Ectodermal cell (in vitro differentiated cells): ENCODE measurements around the gene HEMGN.
A peak's percentile ranks its signal among the peaks of the same experiment; 100 is the strongest.

ENCODE experiments used
- H3K27ac ChIP-seq: 2 replicates; pipeline ENCODE4 v1.7.0; 2013; ENCODE audit warnings: mild to moderate bottlenecking, low read depth, low read length; ENCODE audit not compliant: insufficient read depth, poor library complexity, severe bottlenecking
- H3K27me3 ChIP-seq: 2 replicates; pipeline ENCODE4 v1.7.0; 2013; ENCODE audit warnings: mild to moderate bottlenecking, low read length; ENCODE audit not compliant: insufficient read depth, control insufficient read depth, poor library complexity, severe bottlenecking
- H3K36me3 ChIP-seq: one replicate; pipeline ENCODE4 v1.7.0; 2013; ENCODE audit warnings: low read length; ENCODE audit not compliant: control insufficient read depth, insufficient read depth
- H3K4me1 ChIP-seq: one replicate; pipeline ENCODE4 v1.7.0; 2013; ENCODE audit warnings: low read length; ENCODE audit not compliant: control insufficient read depth, insufficient read depth
- H3K4me3 ChIP-seq: 2 replicates; pipeline ENCODE4 v1.7.0; 2013; ENCODE audit warnings: low read depth, low read length, control low read depth; ENCODE audit not compliant: insufficient read depth
- H3K9me3 ChIP-seq: 2 replicates; pipeline ENCODE4 v1.7.0; 2013; ENCODE audit warnings: mild to moderate bottlenecking, low read length, moderate library complexity; ENCODE audit not compliant: control insufficient read depth
- WGBS, 2 experiments: methylation state at CpG; one replicate each; pipeline ENCODE4 v1.1.7; 2013; ENCODE audit warnings: missing lambda C conversion rate in 2 of 2; 5-methylcytosine and 5-hydroxymethylcytosine counted together

The HEMGN gene

DNA sequence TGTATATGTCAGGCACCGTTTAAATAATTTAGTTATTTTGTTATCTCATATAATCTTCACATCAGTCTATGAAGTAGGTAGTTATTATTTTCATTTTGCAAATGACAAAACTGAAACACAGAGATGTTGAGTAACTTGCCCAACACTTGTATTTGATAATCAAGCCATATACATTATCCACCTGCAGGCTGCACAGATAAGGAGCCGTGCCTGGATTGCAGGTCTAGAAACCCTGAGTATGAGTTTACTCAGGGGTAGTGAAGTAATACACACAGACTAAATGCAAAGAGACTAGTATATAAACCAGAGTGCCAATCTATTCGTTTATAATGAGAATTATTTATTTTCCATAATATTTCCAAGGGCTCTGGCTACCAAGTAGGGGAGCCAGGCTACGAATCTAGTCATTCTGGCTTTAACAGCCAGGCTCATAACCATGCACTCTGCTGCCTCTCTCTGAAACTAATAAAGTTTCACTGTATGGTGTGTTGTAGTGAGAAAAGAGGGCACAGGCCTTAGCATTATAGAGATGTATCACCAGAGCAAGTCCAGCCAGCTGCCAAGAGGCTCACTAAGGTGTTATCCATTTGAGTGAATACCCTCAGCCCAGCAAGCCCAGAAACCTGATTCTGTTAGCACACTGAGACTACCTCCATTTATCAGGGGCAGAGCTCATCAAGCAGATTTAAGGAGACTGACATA, 4.5 kb downstream of the HEMGN start:
- 50 to 70% methylated on average over 2 of the region's 4 CpGs for WGBS, 2 experiments
- H3K27me3 ChIP-seq: peaks cover 86% of the 10 kb centered on the region

DNA sequence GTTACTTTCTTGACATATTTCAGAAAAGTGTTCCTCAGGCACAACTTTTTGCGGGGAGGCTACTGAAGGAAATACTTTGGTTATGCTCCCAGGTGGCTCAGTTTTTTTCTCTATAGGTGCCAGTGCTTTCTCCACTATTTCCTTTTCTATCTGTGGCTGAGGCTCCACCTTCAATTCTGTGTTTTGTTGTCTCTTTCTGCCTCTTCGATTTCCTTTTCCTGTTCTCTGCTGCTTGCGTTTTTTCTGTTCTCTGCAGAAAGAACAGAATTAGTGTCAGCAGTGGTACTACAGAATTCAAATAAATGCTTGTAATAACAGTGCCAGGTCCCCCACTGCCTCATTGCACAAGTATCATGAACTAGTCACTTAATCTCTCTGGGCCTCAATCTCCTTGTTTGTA, 7.0 kb downstream of the HEMGN start:
- Histone ChIP-seq H3K4me1 (no peaks in the 10 kb centered on the region), H3K27ac (no peak overlapping the region), H3K9me3 (no peaks in the 10 kb centered on the region), H3K4me3 (no peak overlapping the region), H3K27me3 (peaks cover 79% of the 10 kb centered on the region), H3K36me3 (no peaks in the 10 kb centered on the region)
- 72 to 76% methylated on average over 3 of the region's 3 CpGs for WGBS, 2 experiments

More for the DNA sequence above, 4.5 kb downstream of the HEMGN start:
- Histone ChIP-seq H3K27ac (no peak overlapping the region), H3K9me3 (no peaks in the 10 kb centered on the region), H3K4me3 (no peak overlapping the region), H3K4me1 (no peaks in the 10 kb centered on the region), H3K36me3 (no peaks in the 10 kb centered on the region)

GRCh38 chr9:97928986-97929604, 8.9 kb downstream of the HEMGN start:
- WGBS, 2 experiments: 73 to 74% methylated on average over 4 of the region's 4 CpGs
- no peak overlapping the region for H3K27ac ChIP-seq
- H3K27me3 ChIP-seq: peaks cover 82% of the 10 kb centered on the region
- no peaks in the 10 kb centered on the region for H3K4me1 ChIP-seq
- H3K4me3 ChIP-seq: no peak overlapping the region
- no peaks in the 10 kb centered on the region for H3K36me3 ChIP-seq
- no peaks in the 10 kb centered on the region for H3K9me3 ChIP-seq

DNA sequence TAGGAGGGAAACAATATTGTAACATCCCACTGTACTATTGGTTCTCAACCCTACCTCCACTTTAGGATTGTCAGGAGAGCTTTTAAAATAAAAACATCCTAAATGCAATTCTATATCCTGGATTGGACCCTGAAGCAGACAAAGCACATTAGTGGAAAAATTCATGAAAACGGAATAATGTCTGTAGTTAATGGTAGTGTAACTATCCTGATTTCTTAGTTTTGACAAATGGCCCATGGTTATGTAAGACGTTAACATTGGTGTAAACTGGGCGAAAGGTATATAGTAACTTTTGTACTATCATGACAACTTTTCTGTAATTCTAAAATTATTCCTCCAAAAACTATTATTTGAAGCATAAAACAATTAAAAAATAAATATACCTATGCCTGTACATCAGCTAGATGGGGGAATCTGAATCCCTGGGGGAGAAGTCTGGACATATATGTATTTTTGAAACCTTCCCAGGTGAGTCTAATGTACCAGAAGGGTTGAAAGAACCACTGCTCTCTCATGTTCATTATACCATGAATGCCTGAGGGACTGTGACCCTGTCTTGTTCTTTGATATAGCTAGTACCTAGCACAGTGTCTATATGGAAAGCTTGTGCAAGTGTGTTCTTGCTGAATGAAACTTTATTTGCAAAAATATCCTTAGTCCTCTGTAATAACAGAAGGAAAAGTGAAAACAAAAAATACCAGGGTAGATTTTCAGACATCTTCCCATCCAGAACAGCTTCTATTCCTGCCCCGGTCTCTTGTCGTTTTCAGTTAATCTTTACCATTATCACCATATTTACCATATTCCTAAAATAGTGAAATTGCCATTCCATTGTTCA, 12.3 kb downstream of the HEMGN start:
- H3K4me1 ChIP-seq: no peaks in the 10 kb centered on the region
- H3K36me3 ChIP-seq: no peaks in the 10 kb centered on the region
- H3K27me3 ChIP-seq: peaks cover 71% of the 10 kb centered on the region
- WGBS, 2 experiments: 77 to 79% methylated on average over 3 to 4 of the region's 5 CpGs
- no peaks in the 10 kb centered on the region for H3K9me3 ChIP-seq
- no peak overlapping the region for H3K27ac ChIP-seq
- no peak overlapping the region for H3K4me3 ChIP-seq

- Histone ChIP-seq H3K27me3 (peaks cover 66% of the 10 kb centered on the region), H3K4me1 (no peaks in the 10 kb centered on the region), H3K4me3 (no peak overlapping the region), H3K27ac (no peak overlapping the region), H3K36me3 (no peaks in the 10 kb centered on the region), H3K9me3 (no peaks in the 10 kb centered on the region)
- 69% methylated on average over 4 of the region's 4 CpGs for WGBS, 2 experiments
These were observed 13.6 kb downstream of the HEMGN start for GRCh38 chr9:97924386-97924785.

GRCh38 chr9:97923529-97924108, 14.4 kb downstream of the HEMGN start:
- no peak overlapping the region for H3K4me3 ChIP-seq
- no peaks in the 10 kb centered on the region for H3K9me3 ChIP-seq
- peaks cover 58% of the 10 kb centered on the region for H3K27me3 ChIP-seq
- H3K27ac ChIP-seq: no peak overlapping the region
- WGBS, 2 experiments: 4 to 5% methylated on average over 8 of the region's 8 CpGs
- no peaks in the 10 kb centered on the region for H3K4me1 ChIP-seq
- no peaks in the 10 kb centered on the region for H3K36me3 ChIP-seq

GRCh38 chr9:97921959-97922724, 15.8 kb downstream of the HEMGN start, which contains the start of gene TRMO:
Gene TRMO (minus strand): TSS chr9:97922500. CDS start chr9:97922493, 7 bp downstream.
- whole genome bisulfite sequencing, 2 experiments: 2 to 3% methylated on average over 54 of the region's 54 CpGs
- Histone ChIP-seq H3K27ac (peak within 1 kb of the TSS; percentile 91), H3K4me1 (no peaks in the 10 kb centered on the region), H3K9me3 (no peaks in the 10 kb centered on the region), H3K4me3 (peak within 1 kb of the TSS; percentile 70), H3K36me3 (no peaks in the 10 kb centered on the region), H3K27me3 (peaks cover 51% of the 10 kb centered on the region)

GRCh38 chr9:97919217-97919813, 18.7 kb downstream of the HEMGN start:
- Histone ChIP-seq H3K4me1 (no peaks in the 10 kb centered on the region), H3K36me3 (no peaks in the 10 kb centered on the region), H3K27ac (no peak overlapping the region), H3K9me3 (no peaks in the 10 kb centered on the region), H3K4me3 (no peak overlapping the region), H3K27me3 (peaks cover 23% of the 10 kb centered on the region)

DNA sequence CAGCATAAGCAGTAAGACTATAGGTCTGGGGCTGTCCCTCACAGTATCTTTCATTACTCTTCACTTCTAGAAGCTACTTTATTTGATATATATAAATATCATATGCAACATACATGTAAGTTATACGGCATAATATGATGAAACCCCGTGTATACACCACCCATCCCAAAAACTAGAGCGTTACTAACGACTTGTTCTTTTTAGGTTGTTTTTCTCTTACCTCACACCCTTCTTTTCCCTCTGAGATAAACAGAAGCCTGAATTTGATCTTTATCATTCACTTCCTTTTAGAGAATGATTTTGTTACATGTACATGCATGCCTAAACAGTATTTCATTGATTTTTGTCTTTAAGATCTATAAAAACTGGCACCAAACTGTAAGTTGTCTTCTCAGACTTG, 19.4 kb downstream of the HEMGN start:
- 95 to 100% methylated on average over 4 of the region's 4 CpGs for WGBS, 2 experiments
- H3K27ac ChIP-seq: no peak overlapping the region
- no peaks in the 10 kb centered on the region for H3K9me3 ChIP-seq
- peaks cover 16% of the 10 kb centered on the region for H3K27me3 ChIP-seq
- no peaks in the 10 kb centered on the region for H3K36me3 ChIP-seq
- no peaks in the 10 kb centered on the region for H3K4me1 ChIP-seq
- no peak overlapping the region for H3K4me3 ChIP-seq
